Smooth muscle cell (in vitro differentiated cells): Measurements from ENCODE around the gene OPCML. TPM values are rescaled to one million over a fixed set of nuclear protein-coding genes. Genes with fewer than 3 reads are reported as not detected.

Source experiments
- DNase-seq: peaks from one replicate; lab custom pipeline; 2025; ENCODE audit not compliant: unreplicated experiment; lab: John Stamatoyannopoulos, UW
- H2AFZ ChIP-seq: fragments of 200-600 bp; sonication (generic); 2 replicates; pipeline ENCODE4 v1.6.0; 2016; ENCODE audit warnings: antibody characterized with exemption, low read depth, mild to moderate bottlenecking
- H3F3A ChIP-seq: fragments of 200-600 bp; sonication (generic); 2 replicates; pipeline ENCODE4 v1.6.0; 2017; ENCODE audit warnings: antibody characterized with exemption, low read depth
- H3K27ac ChIP-seq: fragments of 200-600 bp; sonication (generic); 2 replicates; pipeline ENCODE4 v1.5.1; 2016; ENCODE audit warnings: low read depth, mild to moderate bottlenecking
- H3K27me3 ChIP-seq: fragments of 200-600 bp; sonication (generic); 2 replicates; pipeline ENCODE4 v1.6.1; 2016; ENCODE audit warnings: low read depth, mild to moderate bottlenecking
- H3K36me3 ChIP-seq: fragments of 200-600 bp; sonication (generic); 2 replicates; pipeline ENCODE4 v1.5.1; 2016; ENCODE audit warnings: low read depth
- H3K4me1 ChIP-seq: fragments of 200-600 bp; sonication (generic); 2 replicates; pipeline ENCODE4 v1.5.1; 2016; ENCODE audit warnings: low read depth
- H3K4me2 ChIP-seq: fragments of 200-600 bp; sonication (generic); 2 replicates; pipeline ENCODE4 v1.6.0; 2016; ENCODE audit warnings: mild to moderate bottlenecking
- H3K4me3 ChIP-seq: fragments of 200-600 bp; sonication (generic); 2 replicates; pipeline ENCODE4 v1.5.1; 2016; ENCODE audit warnings: mild to moderate bottlenecking
- H3K79me2 ChIP-seq: fragments of 200-600 bp; sonication (generic); 2 replicates; pipeline ENCODE4 v1.6.0; 2016; ENCODE audit warnings: low read depth, mild to moderate bottlenecking
- H3K9ac ChIP-seq: fragments of 200-600 bp; sonication (generic); 2 replicates; pipeline ENCODE4 v1.6.0; 2016; ENCODE audit warnings: low read depth
- H3K9me3 ChIP-seq: fragments of 200-600 bp; sonication (generic); replicated peaks from 2 replicates; pipeline ENCODE4 v1.5.1; 2016; ENCODE audit warnings: low read depth
- H4K20me1 ChIP-seq: fragments of 200-600 bp; sonication (generic); 2 replicates; pipeline ENCODE4 v1.6.0; 2016; ENCODE audit warnings: low read depth
- WGBS: methylation state at CpG from one replicate; pipeline ENCODE4 v1.1.7; 2016; ENCODE audit warnings: low lambda C conversion rate; 5-methylcytosine and 5-hydroxymethylcytosine counted together
- polyA plus RNA-seq: library from polyadenylated mRNA; unstranded; fragments of >200 nt; fragmentation: Nextera tagmentation; extraction: Ambion mirVana; gene quantifications from 2 replicates; pipeline ENCODE4 v1.2.1, GENCODE V29; 2016
- total RNA-seq: library from RNA; depleted of rRNA; stranded (reverse); fragments of >200 nt; gene quantifications from 2 replicates; pipeline ENCODE4 v1.2.3, GENCODE V29; 2014
- TF ChIP-seq, protein P1 (sequence below): fragments of 200-600 bp; sonication (generic); IDR thresholded peaks from 2 replicates; pipeline ENCODE4 v1.5.1; 2017; ENCODE audit warnings: borderline replicate concordance, mild to moderate bottlenecking, antibody characterized with exemption; ENCODE audit not compliant: insufficient read depth, poor library complexity, severe bottlenecking

Gene OPCML
- total and polyA plus RNA-seq, 2 experiments from 2014 or later, result 0.42 to 0.58 TPM

DNA sequence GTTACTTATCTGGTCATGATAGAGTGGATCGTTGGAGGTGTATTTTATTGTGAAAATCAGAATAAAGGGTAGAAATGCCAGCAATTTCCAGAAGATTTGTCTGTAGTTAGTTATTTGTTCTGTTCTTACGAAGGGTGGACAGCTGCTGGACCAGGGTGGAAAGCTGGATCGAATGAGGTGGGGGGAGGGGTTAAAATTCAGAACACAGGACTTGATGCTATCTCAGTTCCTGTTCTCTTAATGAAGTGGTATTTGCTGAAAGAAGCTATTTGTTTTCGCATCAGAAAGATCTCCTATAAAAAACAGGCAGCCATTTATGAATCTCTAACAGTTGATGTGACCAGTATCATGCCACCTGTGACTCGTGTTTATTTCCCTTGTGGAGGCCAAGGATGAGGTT lies 556.2 kb downstream of the OPCML start:
- H3K4me3 ChIP-seq, result no peak overlapping the region
- no peaks in the 10 kb centered on the region for H4K20me1 ChIP-seq
- H3K36me3 ChIP-seq, result no peaks in the 10 kb centered on the region
- WGBS, result 90% methylated on average over 5 of the region's 5 CpGs
- DNase-seq, result no peak
- H3K4me1 ChIP-seq, result no peaks in the 10 kb centered on the region
- H3K9me3 ChIP-seq, result no peaks in the 10 kb centered on the region
- no peaks in the 10 kb centered on the region for H3K79me2 ChIP-seq
- H2AFZ ChIP-seq, result no peak overlapping the region
- TF ChIP-seq, protein P1, sequence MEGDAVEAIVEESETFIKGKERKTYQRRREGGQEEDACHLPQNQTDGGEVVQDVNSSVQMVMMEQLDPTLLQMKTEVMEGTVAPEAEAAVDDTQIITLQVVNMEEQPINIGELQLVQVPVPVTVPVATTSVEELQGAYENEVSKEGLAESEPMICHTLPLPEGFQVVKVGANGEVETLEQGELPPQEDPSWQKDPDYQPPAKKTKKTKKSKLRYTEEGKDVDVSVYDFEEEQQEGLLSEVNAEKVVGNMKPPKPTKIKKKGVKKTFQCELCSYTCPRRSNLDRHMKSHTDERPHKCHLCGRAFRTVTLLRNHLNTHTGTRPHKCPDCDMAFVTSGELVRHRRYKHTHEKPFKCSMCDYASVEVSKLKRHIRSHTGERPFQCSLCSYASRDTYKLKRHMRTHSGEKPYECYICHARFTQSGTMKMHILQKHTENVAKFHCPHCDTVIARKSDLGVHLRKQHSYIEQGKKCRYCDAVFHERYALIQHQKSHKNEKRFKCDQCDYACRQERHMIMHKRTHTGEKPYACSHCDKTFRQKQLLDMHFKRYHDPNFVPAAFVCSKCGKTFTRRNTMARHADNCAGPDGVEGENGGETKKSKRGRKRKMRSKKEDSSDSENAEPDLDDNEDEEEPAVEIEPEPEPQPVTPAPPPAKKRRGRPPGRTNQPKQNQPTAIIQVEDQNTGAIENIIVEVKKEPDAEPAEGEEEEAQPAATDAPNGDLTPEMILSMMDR, result no peak
- no peak overlapping the region for H3K9ac ChIP-seq
- H3K27me3 ChIP-seq, result peaks cover 12% of the 10 kb centered on the region
- no peak overlapping the region for H3K4me2 ChIP-seq
- H3F3A ChIP-seq, result no peaks in the 10 kb centered on the region
- H3K27ac ChIP-seq, result no peak overlapping the region

DNA sequence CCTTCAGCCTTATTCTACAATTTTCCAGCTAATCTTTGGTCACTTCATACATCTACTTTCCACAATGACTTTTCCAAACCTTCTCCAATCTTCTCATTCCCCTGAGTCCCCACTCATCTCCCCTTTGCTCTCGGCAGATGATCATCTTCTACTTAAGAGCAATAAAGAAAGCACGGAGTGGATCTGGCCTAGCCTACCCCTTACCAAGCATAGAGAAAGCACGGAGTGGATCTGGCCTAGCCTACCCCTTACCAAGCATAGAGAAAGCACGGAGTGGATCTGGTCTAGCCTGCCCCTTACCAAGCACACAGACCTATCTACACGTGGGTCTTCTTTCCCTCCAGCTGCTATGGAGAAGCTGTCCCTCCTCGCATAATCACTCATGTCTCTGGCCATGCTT lies 558.6 kb downstream of the OPCML start:
- Histone ChIP-seq H3K4me2 (no peak overlapping the region), H3K4me1 (no peaks in the 10 kb centered on the region), H3K27me3 (peaks cover 8% of the 10 kb centered on the region), H3F3A (no peaks in the 10 kb centered on the region), H3K4me3 (no peak overlapping the region), H4K20me1 (no peaks in the 10 kb centered on the region), H3K27ac (no peak overlapping the region), H3K36me3 (no peaks in the 10 kb centered on the region), H3K9ac (no peak overlapping the region), H3K9me3 (no peaks in the 10 kb centered on the region), H3K79me2 (no peaks in the 10 kb centered on the region), H2AFZ (no peak overlapping the region)
- TF ChIP-seq, protein P1, result no peak
- 69% methylated on average over 6 of the region's 6 CpGs for WGBS
- DNase-seq, result no peak

GRCh38 chr11:132972565-132972964 lies 559.7 kb downstream of the OPCML start:
- Histone ChIP-seq H2AFZ (no peak overlapping the region), H3K9me3 (no peaks in the 10 kb centered on the region), H3K79me2 (no peaks in the 10 kb centered on the region), H3K4me3 (no peak overlapping the region), H3F3A (no peaks in the 10 kb centered on the region), H3K4me1 (no peaks in the 10 kb centered on the region), H3K27me3 (no peaks in the 10 kb centered on the region), H4K20me1 (no peaks in the 10 kb centered on the region), H3K4me2 (no peak overlapping the region), H3K9ac (no peak overlapping the region), H3K27ac (no peak overlapping the region), H3K36me3 (no peaks in the 10 kb centered on the region)
- DNase-seq, result no peak
- 83% methylated on average over 3 of the region's 3 CpGs for WGBS
- TF ChIP-seq, protein P1, result no peak

DNA sequence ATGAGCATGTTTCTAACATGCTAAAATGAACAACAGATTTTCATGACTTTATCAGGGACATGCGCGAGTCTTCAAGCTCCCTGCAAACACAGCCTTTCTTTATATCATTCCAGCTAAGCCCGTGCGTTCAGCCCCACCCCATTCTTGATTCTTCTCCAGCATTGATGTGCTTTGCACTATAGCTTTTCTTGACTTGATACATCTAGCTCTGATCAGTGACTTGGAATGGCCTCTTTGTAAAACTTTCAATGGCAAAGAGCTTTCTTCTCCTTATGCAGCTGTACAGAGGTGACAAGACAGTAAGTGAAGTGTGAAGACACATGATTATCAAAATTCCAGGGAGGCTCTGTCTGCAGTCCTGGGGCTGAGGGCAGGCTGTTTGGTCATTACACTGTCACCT lies 561.0 kb downstream of the OPCML start:
- no peak for DNase-seq
- Histone ChIP-seq H3K4me2 (no peak overlapping the region), H3K36me3 (no peaks in the 10 kb centered on the region), H2AFZ (no peak overlapping the region), H3K27me3 (no peaks in the 10 kb centered on the region), H3K27ac (no peak overlapping the region), H3K4me1 (no peaks in the 10 kb centered on the region), H3K79me2 (no peaks in the 10 kb centered on the region), H3K9ac (no peak overlapping the region), H3F3A (no peaks in the 10 kb centered on the region), H3K4me3 (no peak overlapping the region), H4K20me1 (no peaks in the 10 kb centered on the region), H3K9me3 (no peaks in the 10 kb centered on the region)
- WGBS, result 89% methylated on average over 4 of the region's 4 CpGs
- TF ChIP-seq, protein P1, result no peak
